ENCODE data around the gene SRL. TPM values are rescaled to one million over a fixed set of nuclear protein-coding genes. Genes with fewer than 3 reads are reported as not detected.

SRL gene
- total RNA-seq, 4 donors from 2014 or later = 0.84 to 3.6 (median 1.5) TPM

DNA sequence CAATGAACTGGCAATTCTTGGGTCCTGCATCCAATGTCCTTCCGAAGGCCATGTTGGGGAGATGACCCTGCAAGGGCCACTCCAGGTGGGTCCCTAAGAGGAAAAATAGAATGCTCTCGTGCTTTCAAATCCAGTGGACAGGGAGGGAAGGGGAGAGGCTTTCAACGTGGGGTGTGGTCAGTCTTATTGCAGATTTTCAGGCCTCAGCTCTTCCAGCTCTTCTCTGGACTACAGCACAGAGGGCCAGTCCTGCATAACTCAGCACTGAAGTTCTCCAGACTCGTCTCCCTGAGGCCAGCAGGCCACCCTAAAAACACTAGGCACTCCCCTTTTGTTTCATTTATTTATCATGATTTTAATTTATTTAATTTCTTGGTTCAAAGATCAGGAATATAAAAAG lies 43.1 kb downstream of the SRL start:
- H3K27me3 ChIP-seq = no peaks in the 10 kb centered on the region
- no peak overlapping the region for H3K4me3 ChIP-seq
- TF ChIP-seq CTCF (IDR thresholded peaks at IDR 0.05) (no peak), POLR2A (IDR thresholded peaks at IDR 0.05) (no peak), EP300 (IDR thresholded peaks at IDR 0.05) (no peak)
- no peak overlapping the region for H3K27ac ChIP-seq
- peaks cover 0 to 9% (median 0%) of the 10 kb centered on the region in 4 donors for H3K4me1 ChIP-seq
- H3K9me3 ChIP-seq = no peaks in the 10 kb centered on the region
- no peak for DNase-seq (ENCODE audit: low spot score in 2 of 2)
- H3K36me3 ChIP-seq = no peaks in the 10 kb centered on the region
- 73 to 84% methylated on average over 4 of the region's 4 CpGs for WGBS, 2 donors

- no peak for DNase-seq (ENCODE audit: low spot score in 2 of 2)
- TF ChIP-seq EP300 (IDR thresholded peaks at IDR 0.05) = no peak
- TF ChIP-seq CTCF (IDR thresholded peaks at IDR 0.05) = no peak
- TF ChIP-seq POLR2A (IDR thresholded peaks at IDR 0.05) = no peak
- Histone ChIP-seq H3K27ac (no peak overlapping the region), H3K4me1 (no peaks in the 10 kb centered on the region), H3K9me3 (no peaks in the 10 kb centered on the region), H3K36me3 (no peaks in the 10 kb centered on the region), H3K27me3 (no peaks in the 10 kb centered on the region), H3K4me3 (no peak overlapping the region)
- WGBS, 2 donors = 72 to 79% methylated on average over 4 of the region's 4 CpGs
These were observed 47.2 kb downstream of the SRL start for GRCh38 chr16:4194661-4195060.

- no peak for TF ChIP-seq EP300 (IDR thresholded peaks at IDR 0.05)
- no peak for TF ChIP-seq POLR2A (IDR thresholded peaks at IDR 0.05)
- TF ChIP-seq CTCF (IDR thresholded peaks at IDR 0.05) = no peak
- 69 to 87% methylated on average over 1 of the region's 1 CpG for WGBS, 2 donors
- no peaks in the 10 kb centered on the region for H3K4me1 ChIP-seq
- no peaks in the 10 kb centered on the region for H3K27me3 ChIP-seq
- H3K36me3 ChIP-seq = no peaks in the 10 kb centered on the region
- no peak for DNase-seq (ENCODE audit: low spot score in 2 of 2)
- H3K27ac ChIP-seq = no peak overlapping the region
- H3K9me3 ChIP-seq = no peaks in the 10 kb centered on the region
- no peak overlapping the region for H3K4me3 ChIP-seq
These were observed 48.0 kb downstream of the SRL start for GRCh38 chr16:4193920-4194319.

DNA sequence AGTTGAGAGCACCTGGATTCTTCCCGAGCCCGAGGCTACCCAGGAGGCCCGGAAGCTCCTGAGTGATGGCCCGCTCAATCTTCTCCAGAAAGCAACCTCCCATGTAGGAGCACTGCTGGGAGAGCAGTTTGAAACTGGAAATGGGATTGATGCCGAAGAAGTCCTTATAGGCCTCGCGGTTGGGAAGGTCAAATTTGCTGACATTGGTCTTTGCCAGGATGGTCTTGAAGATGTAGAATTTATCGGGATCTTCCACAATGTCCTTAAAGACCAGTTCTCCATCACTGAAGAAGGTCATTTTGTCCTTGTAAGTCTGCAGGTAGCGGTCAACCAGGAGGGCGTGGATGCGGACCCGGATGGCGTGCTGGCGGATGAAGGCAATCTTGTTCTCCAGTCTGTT lies 49.7 kb downstream of the SRL start:
- Histone ChIP-seq H3K27ac (no peak overlapping the region), H3K4me3 (no peak overlapping the region), H3K36me3 (no peaks in the 10 kb centered on the region), H3K27me3 (no peaks in the 10 kb centered on the region), H3K4me1 (no peaks in the 10 kb centered on the region), H3K9me3 (no peaks in the 10 kb centered on the region)
- TF ChIP-seq POLR2A (IDR thresholded peaks at IDR 0.05) = no peak
- no peak for TF ChIP-seq EP300 (IDR thresholded peaks at IDR 0.05)
- TF ChIP-seq CTCF (IDR thresholded peaks at IDR 0.05) = no peak
- WGBS, 2 donors = 96% methylated on average over 14 of the region's 14 CpGs
- no peak for DNase-seq (ENCODE audit: low spot score in 2 of 2)

GRCh38 chr16:4190712-4191333 lies 51.1 kb downstream of the SRL start:
- TF ChIP-seq POLR2A (IDR thresholded peaks at IDR 0.05) (no peak), CTCF (IDR thresholded peaks at IDR 0.05) (no peak), EP300 (IDR thresholded peaks at IDR 0.05) (no peak)
- no peak overlapping the region for H3K4me3 ChIP-seq
- 79 to 80% methylated on average over 13 of the region's 13 CpGs for WGBS, 2 donors
- H3K4me1 ChIP-seq = no peaks in the 10 kb centered on the region
- H3K27ac ChIP-seq = no peak overlapping the region
- no peak for DNase-seq (ENCODE audit: low spot score in 2 of 2)
- no peaks in the 10 kb centered on the region for H3K36me3 ChIP-seq
- no peaks in the 10 kb centered on the region for H3K9me3 ChIP-seq
- no peaks in the 10 kb centered on the region for H3K27me3 ChIP-seq

All from tibial nerve (tissue), 4 donors.